SJCRH30 (cell line): ENCODE results near the gene TMEM247. TPM values are rescaled to one million over a fixed set of nuclear protein-coding genes. Genes with fewer than 3 reads are reported as not detected.
A peak's percentile ranks its signal among the peaks of the same experiment; 100 is the strongest.

Source experiments
- DNase-seq, 2 experiments: peaks; one replicate each; pipeline ENCODE4 v3.0.0-alpha.2; 2015 to 2020
- H3K27ac ChIP-seq: fragments of 250-450 bp; sonication (Bioruptor Pico); 2 replicates; pipeline ENCODE4 v1.5.1; 2020; ENCODE audit warnings: mild to moderate bottlenecking, moderate library complexity
- H3K27me3 ChIP-seq: fragments of 250-450 bp; sonication (Bioruptor Pico); 2 replicates; pipeline ENCODE4 v1.5.1; 2020; ENCODE audit warnings: mild to moderate bottlenecking, moderate library complexity
- H3K36me3 ChIP-seq: fragments of 250-450 bp; sonication (Bioruptor Pico); 2 replicates; pipeline ENCODE4 v1.5.1; 2020; ENCODE audit warnings: mild to moderate bottlenecking, moderate library complexity
- H3K4me1 ChIP-seq: fragments of 250-450 bp; sonication (Bioruptor Pico); 2 replicates; pipeline ENCODE4 v1.5.1; 2020; ENCODE audit warnings: mild to moderate bottlenecking, moderate library complexity
- H3K4me3 ChIP-seq: fragments of 250-450 bp; sonication (Bioruptor Pico); 2 replicates; pipeline ENCODE4 v1.5.1; 2020; ENCODE audit warnings: mild to moderate bottlenecking, moderate library complexity
- H3K9me3 ChIP-seq: fragments of 250-450 bp; sonication (Bioruptor Pico); replicated peaks from 2 replicates; pipeline ENCODE4 v1.5.1; 2020; ENCODE audit warnings: mild to moderate bottlenecking, moderate library complexity
- total RNA-seq: library from RNA; depleted of rRNA; stranded (reverse); fragments of >200 nt; shearing (Covaris generic); gene quantifications from 2 replicates; pipeline ENCODE4 v1.2.3, GENCODE V29; 2014

TMEM247 gene
- total RNA-seq, 1 experiment from 2014 or later: not detected

DNA sequence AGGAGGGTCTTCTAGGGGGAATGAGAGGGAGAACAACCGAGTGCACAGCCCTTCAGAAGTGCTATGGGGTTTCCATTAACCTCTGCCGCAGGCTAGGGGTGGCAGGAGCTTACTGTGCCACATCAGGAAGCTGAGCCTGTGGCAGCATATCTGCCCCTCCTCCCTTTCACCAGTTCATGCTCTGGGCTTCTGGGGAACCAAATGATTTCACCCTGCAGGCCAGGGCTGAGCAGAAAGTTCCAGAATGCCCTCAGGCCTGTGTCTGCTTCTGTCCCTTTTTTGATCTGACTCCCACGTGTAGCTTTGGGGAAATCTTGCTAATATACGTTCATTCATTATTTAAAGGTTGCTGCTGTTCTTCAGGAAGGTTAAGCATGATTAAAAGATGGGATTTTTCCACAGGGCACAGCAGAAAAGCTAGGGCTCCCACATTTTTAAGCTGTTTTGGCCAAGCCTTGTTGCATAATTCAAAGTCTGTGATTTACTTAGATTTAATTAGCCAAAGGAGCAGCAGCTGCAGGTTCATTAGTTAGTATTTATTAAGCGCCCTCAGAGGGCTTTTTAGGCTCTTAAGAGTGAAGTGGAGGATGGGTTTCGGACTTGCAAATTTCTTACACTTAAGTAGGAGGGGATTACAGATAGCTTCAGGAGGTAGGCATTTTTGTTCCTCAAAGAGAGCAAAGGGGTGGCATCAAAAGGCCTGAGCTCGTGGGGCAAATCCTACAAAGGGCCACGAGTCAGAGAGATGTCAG, 10.2 kb downstream of the TMEM247 start:
- DNase-seq: no peak
- peaks cover 26% of the 10 kb centered on the region for H3K4me1 ChIP-seq

DNA sequence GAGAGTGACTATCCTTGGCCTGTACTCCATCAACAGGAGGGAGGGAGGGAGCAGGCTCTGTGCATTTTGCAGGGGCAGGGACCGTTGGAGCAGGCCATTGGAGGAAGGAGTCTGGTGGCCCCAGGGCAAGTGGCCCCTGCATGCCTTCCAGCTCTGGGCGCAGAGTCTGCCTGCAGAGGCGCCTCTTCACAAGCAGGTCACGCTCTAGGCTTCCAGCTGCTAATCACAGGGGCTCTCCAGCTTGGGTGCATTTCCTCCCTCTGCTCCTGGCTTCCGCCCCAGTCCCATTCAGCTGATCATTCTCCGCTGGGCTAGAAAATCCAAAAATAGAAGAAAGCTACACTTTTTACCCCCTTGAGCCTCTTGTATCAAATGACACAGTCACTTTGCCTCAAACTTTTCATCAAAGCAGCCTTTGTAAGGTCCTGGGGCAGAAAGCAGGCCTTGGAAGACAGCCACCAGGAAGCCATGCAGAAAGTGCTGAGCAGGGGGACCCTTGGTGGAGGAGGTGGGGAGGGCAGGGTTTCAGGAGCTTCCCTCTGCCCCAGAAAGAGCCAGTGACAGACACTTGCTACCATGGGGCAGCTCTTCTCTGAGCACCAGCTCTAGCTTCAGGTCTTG, 11.3 kb downstream of the TMEM247 start:
- Histone ChIP-seq H3K4me1 (peaks cover 26% of the 10 kb centered on the region), H3K27me3 (no peaks in the 10 kb centered on the region), H3K9me3 (no peaks in the 10 kb centered on the region), H3K27ac (peak overlapping the region; percentile 44), H3K4me3 (peak overlapping the region; percentile 8; the same call in 1 of the 2 replicates), H3K36me3 (no peaks in the 10 kb centered on the region)
- DNase-seq: peak; percentile 85 to 93

More for the DNA sequence above, 10.2 kb downstream of the TMEM247 start:
- H3K4me3 ChIP-seq: no peak overlapping the region
- H3K27ac ChIP-seq: peak overlapping the region; percentile 44; the same call in 1 of the 2 replicates
- H3K9me3 ChIP-seq: no peaks in the 10 kb centered on the region
- no peaks in the 10 kb centered on the region for H3K27me3 ChIP-seq
- H3K36me3 ChIP-seq: no peaks in the 10 kb centered on the region

DNA sequence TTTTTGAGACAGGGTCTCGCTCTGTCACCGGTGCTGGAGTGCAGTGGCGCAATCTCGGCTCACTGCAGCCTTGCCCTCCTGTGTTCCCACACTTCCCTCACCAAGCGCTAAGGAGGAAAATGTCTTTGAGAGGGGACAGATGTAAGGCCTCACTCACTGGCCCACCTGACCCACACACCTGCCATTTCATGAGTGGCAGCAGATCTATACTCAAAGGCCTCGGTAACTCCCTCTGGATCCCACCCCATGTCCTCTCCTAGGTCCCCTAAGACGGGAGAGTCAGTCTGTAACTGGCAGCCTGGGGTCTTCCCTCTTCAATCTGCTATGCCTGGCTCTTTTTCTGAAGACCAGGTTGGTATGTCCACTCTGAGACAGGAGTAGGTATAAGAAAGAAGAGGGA, 12.9 kb downstream of the TMEM247 start:
- no peaks in the 10 kb centered on the region for H3K36me3 ChIP-seq
- H3K27ac ChIP-seq: no peak overlapping the region
- no peaks in the 10 kb centered on the region for H3K9me3 ChIP-seq
- peaks cover 26% of the 10 kb centered on the region for H3K4me1 ChIP-seq
- DNase-seq: no peak
- no peaks in the 10 kb centered on the region for H3K27me3 ChIP-seq
- H3K4me3 ChIP-seq: no peak overlapping the region

DNA sequence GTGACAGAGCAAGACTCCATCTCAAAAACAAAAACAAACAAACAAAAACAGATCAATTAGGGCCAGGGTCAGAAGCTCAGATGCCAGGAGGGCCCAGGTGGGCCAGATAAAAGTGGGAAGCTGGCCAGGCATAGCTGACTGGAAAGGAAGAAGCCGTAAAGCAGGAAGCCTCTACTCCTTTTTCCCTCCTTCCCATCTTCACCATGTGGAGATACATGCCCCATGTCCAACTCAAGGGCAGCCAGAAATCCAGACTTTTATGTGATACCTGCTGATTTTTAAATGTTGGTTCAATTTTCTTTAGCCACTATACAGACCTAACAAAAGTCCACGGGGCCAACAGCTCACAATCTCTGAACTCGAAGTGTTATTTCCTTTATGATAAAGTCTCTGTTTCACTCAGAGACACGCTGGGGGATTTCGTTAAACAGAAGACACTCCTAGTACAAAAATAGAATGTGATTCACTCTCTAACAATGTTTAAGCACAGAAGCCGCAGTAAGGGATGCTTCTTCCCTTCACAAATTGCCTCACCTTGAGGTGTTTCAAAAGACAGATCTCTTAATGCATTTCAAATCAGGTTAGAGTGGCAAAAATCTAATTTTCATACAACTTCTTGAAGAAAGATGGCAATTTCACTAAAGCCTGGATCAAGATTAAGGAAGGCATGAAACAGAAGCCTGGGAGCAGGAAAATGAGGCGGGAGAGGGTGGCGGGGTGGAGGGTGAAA, 14.0 kb downstream of the TMEM247 start:
- Histone ChIP-seq H3K4me1 (peaks cover 26% of the 10 kb centered on the region), H3K27me3 (no peaks in the 10 kb centered on the region), H3K4me3 (no peak overlapping the region), H3K27ac (no peak overlapping the region), H3K9me3 (no peaks in the 10 kb centered on the region), H3K36me3 (no peaks in the 10 kb centered on the region)
- DNase-seq: no peak

DNA sequence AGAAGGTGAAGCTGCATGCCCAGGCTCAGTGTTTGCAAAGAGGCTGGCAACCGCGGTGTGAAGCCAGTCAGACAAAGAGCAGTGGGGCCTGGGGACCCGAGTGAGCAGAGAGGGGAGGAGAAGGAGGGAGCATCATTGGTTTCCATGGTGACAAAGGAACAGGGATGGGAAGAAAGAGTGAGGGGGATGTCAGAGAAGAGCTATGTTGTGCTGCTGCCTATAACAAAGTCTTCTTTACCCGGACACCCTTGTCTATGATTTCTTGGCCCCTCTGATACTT, 14.5 kb downstream of the TMEM247 start:
- Histone ChIP-seq H3K27ac (no peak overlapping the region), H3K4me1 (peaks cover 26% of the 10 kb centered on the region)
- DNase-seq: no peak

DNA sequence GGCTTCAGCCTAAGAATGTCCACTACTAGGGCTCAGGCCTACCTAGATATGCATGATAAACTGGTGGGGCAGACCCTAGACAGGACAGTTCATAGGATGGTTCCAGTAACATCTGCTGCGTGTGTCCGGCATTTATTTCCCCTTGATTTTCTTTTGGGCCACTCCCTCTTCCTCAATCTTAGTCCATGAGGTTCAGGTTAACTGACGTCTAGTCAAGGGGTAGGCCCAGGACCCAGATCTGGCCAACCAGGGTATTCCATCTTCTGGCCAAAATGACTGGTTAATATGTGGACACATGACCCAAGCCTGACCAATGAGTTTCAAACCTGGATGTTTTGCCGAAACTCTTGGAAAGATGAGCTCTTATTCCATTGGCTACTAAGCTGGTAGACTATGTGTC, 15.2 kb downstream of the TMEM247 start:
- Histone ChIP-seq H3K4me1 (peaks cover 24% of the 10 kb centered on the region), H3K27ac (no peak overlapping the region), H3K4me3 (no peak overlapping the region), H3K27me3 (no peaks in the 10 kb centered on the region), H3K9me3 (no peaks in the 10 kb centered on the region), H3K36me3 (no peaks in the 10 kb centered on the region)
- no peak for DNase-seq

More for the DNA sequence above, 14.5 kb downstream of the TMEM247 start:
- H3K9me3 ChIP-seq: no peaks in the 10 kb centered on the region
- H3K4me3 ChIP-seq: no peak overlapping the region
- H3K36me3 ChIP-seq: no peaks in the 10 kb centered on the region
- H3K27me3 ChIP-seq: no peaks in the 10 kb centered on the region

DNA sequence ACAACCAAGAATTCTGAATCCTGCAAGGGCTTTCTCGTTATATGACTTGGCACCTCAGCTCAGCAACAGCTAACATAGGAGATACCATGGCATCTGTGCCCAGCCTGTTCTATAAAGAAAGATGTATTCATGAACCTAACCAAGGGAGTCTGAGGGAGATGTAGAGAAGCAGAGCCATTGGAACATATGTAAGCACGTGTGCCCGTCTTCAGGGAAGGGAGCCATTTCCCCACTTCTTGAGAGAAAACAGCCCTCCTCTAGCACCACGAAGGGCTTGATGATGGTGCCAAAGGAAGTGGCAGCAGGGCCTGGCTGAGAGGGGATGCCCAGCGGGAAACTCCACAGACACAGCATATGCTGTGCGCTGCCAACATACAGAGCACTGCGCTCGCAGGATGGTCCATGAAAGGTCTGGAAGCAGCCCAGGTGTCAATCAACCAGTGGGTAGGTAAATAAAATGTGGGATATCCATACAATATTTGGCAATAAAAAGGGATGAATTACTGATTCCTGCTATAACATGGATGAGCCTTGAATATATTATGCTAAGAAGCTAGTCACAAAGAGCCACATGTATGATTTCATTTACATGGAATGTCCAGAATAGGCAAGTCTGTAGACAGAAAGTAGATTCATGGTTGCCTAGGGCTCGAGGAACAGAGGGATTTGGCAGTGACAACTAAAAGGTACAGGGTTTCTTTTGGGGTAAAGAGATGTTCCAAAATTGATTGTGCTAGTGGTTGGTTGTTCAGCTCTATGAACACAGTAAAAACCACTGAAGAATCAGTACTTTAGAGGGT, 16.1 kb downstream of the TMEM247 start:
- H3K9me3 ChIP-seq: no peaks in the 10 kb centered on the region
- no peak for DNase-seq

DNA sequence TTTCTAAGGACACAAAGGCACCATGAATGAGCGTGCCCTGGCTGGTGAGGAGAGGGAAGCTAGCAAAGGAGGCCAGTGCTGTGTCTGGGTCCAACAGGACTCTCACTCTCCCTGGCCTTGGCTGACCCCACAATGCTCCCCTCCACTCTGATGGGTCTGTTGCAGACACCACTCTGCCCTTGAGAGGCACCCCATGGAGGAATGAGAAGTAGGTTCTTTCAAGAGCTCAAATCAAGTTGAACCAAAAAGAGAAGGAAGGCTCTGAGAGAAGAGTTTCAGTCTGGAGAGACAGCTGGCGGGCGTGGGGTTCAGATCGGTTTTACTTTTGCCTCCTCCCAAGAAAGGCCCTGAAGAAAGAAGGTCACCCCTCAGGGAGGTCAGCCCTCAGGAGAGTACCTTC, 18.4 kb downstream of the TMEM247 start:
- Histone ChIP-seq H3K4me1 (peaks cover 7% of the 10 kb centered on the region; the same call in 1 of the 2 replicates), H3K36me3 (no peaks in the 10 kb centered on the region), H3K27me3 (no peaks in the 10 kb centered on the region), H3K4me3 (no peak overlapping the region), H3K27ac (no peak overlapping the region), H3K9me3 (no peaks in the 10 kb centered on the region)
- no peak for DNase-seq

More for the DNA sequence above, 16.1 kb downstream of the TMEM247 start:
- Histone ChIP-seq H3K36me3 (no peaks in the 10 kb centered on the region), H3K27me3 (no peaks in the 10 kb centered on the region), H3K27ac (no peak overlapping the region), H3K4me3 (no peak overlapping the region), H3K4me1 (peaks cover 16% of the 10 kb centered on the region)

DNA sequence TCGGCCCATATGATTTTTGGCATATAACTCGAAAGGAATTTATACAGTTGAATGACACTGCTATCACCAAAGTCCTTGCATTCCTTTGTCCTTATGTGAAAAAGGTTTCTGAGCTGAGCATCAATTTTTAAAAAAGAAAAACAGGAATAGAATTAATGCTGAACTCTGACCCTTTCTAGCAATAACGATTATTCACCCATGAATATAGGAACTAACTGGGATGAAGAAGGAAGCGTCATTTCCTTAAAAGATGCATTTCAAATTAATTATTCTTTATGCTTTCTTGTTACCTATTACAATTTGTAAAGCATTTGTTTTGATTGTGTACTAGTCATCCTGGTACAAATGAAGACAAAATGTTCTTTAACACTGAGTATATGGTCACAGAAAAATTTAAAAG, 19.3 kb downstream of the TMEM247 start:
- H3K4me3 ChIP-seq: no peak overlapping the region
- H3K36me3 ChIP-seq: no peaks in the 10 kb centered on the region
- no peaks in the 10 kb centered on the region for H3K9me3 ChIP-seq
- H3K27me3 ChIP-seq: no peaks in the 10 kb centered on the region
- H3K4me1 ChIP-seq: peaks cover under 1% of the 10 kb centered on the region; the same call in 1 of the 2 replicates
- no peak for DNase-seq
- no peak overlapping the region for H3K27ac ChIP-seq

DNA sequence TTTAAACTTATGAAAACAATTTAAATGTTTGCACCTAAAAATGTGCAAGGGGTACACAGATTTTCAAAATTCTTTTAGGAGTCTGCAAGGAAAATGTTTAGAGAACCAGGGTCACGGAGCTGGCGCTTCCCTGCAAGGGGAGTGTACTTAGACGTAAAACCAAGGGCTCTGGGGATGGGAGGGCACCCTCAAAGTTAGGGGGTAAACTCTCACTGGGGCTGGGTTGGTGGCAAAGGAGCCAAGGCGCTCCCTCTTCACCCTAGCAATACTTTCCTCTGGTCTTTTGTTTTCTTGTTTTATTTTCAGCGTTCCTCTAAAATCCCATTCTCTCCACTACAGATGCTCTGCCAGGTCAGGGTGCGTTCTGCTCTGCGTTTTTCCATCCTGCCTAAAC, 20.0 kb downstream of the TMEM247 start:
- no peaks in the 10 kb centered on the region for H3K9me3 ChIP-seq
- H3K27ac ChIP-seq: peak overlapping the region; percentile 61; the same call in 1 of the 2 replicates
- no peaks in the 10 kb centered on the region for H3K4me1 ChIP-seq
- no peaks in the 10 kb centered on the region for H3K27me3 ChIP-seq
- peak in 1 of 2 experiments; percentile 32 for DNase-seq
- H3K36me3 ChIP-seq: no peaks in the 10 kb centered on the region
- H3K4me3 ChIP-seq: peak overlapping the region; percentile 64

DNA sequence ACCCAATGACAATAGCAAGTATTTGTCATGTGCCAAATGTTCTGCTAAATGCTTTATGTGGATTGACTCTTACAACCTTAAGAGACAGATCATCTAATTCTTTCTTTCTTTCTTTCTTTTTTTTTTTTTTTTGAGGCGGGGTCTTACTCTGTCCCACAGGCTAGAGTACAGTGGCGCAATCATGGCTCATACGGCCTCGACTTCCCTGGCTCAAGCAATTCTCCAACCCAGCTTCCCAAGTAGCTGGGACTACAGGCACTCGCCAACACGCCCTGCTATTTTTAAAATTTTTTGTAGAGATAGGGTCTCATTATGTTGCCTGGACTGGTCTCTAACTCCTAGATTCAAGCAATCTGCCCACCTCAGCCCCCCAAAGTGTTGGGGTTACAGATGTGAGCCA, 21.4 kb downstream of the TMEM247 start:
- no peak overlapping the region for H3K27ac ChIP-seq

DNA sequence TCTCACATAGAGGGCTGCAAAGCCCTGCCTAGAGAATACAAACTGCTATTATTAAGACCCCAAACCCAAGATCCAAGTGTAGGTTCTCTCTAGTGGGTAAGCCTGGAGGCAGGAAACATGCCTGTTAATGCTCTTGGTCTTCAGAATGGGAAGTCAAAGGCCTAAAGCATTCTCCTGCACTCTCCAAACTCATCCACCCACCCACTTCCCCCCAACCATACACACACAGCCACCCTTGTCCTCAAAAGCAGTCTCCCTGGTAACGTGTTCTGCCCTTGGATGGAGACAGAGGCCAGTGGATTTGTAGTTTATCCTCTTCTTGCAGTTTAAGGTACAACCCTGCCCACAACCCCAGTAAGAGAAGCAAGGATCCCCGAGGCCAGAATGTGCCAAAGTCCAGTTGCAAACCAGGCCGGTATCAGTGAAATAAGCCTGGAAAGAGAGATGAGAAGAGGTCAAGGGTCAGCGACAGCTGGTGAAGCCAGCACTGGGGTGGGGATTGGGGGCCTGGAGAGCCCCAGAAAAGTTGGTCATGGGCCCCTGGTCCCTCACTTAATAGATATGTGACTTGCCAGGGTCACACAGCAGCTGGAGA, 23.0 kb downstream of the TMEM247 start:
- H3K36me3 ChIP-seq: no peaks in the 10 kb centered on the region
- no peak overlapping the region for H3K4me3 ChIP-seq
- DNase-seq: peak in 1 of 2 experiments; percentile 37
- no peaks in the 10 kb centered on the region for H3K27me3 ChIP-seq
- H3K27ac ChIP-seq: no peak overlapping the region
- no peaks in the 10 kb centered on the region for H3K9me3 ChIP-seq
- H3K4me1 ChIP-seq: no peaks in the 10 kb centered on the region

More for the DNA sequence above, 21.4 kb downstream of the TMEM247 start:
- no peak for DNase-seq
- Histone ChIP-seq H3K27me3 (no peaks in the 10 kb centered on the region), H3K36me3 (no peaks in the 10 kb centered on the region), H3K4me1 (no peaks in the 10 kb centered on the region), H3K9me3 (no peaks in the 10 kb centered on the region), H3K4me3 (peak overlapping the region; percentile 64)

DNA sequence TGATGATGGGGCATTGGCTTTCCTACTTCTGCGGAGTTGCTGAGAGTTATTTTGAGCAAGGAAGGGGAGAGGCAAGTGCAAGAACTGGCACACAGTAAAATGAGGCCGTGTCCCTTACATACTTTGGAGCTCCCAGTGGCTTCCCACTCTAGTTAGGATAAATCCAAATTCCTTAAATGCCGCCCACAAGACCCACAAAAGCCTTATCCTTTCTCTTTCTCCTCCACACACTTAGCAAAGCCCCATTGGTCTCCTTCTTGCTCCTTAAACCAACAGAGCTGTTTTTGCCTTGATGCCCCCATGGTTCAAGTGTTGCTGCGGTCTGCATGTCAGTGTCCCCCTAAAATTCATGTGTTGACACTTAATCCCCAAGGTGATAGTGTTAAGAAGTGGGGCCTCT, 24.3 kb downstream of the TMEM247 start:
- H3K27ac ChIP-seq: no peak overlapping the region
- no peak for DNase-seq
- H3K4me3 ChIP-seq: no peak overlapping the region
- no peaks in the 10 kb centered on the region for H3K9me3 ChIP-seq
- no peaks in the 10 kb centered on the region for H3K4me1 ChIP-seq
- H3K27me3 ChIP-seq: no peaks in the 10 kb centered on the region
- no peaks in the 10 kb centered on the region for H3K36me3 ChIP-seq

DNA sequence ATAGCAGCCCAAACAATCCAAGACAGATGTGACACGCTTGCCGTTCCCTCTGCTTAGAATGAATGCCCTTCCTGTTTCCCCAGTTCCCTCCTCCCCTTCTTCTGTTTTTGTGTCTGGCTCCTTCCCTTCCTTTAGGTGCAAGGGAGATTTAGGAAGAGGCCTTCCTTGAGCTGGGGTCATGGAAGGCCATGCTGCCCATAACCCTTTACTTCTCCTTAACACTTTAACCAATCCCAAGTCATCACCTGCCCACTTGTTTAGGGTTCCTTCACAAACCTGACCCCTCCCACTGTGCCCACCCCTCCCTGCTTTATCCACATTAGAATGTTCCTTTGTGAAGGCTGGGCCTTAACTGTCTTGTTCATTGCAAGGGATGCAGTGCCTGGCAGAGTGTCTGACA, 24.9 kb downstream of the TMEM247 start:
- H3K4me1 ChIP-seq: no peaks in the 10 kb centered on the region
- H3K27me3 ChIP-seq: no peaks in the 10 kb centered on the region
- DNase-seq: no peak
- no peaks in the 10 kb centered on the region for H3K36me3 ChIP-seq
- no peaks in the 10 kb centered on the region for H3K9me3 ChIP-seq
- no peak overlapping the region for H3K27ac ChIP-seq
- no peak overlapping the region for H3K4me3 ChIP-seq
